ENCODE measurements around the gene SSBP3. TPM values are rescaled to one million over a fixed set of nuclear protein-coding genes. Genes with fewer than 3 reads are reported as not detected.
A peak's percentile ranks its signal among the peaks of the same experiment; 100 is the strongest.

The SSBP3 gene
- total RNA-seq, 4 donors from 2014 or later: 32.0 to 70.2 (median 60.3) TPM

- Histone ChIP-seq H3K4me3 (no peak overlapping the region), H3K27ac (no peak overlapping the region), H3K36me3 (no peaks in the 10 kb centered on the region), H3K27me3 (no peaks in the 10 kb centered on the region), H3K9me3 (no peaks in the 10 kb centered on the region), H3K4me1 (peaks cover 0 to 55% (median 6%) of the 10 kb centered on the region in 4 donors)
- 56 to 72% methylated on average over 10 of the region's 10 CpGs for WGBS, 2 donors
- no peak for DNase-seq (ENCODE audit: low spot score in 2 of 2)
- TF ChIP-seq CTCF (IDR thresholded peaks at IDR 0.05) (no peak), EP300 (IDR thresholded peaks at IDR 0.05) (no peak), POLR2A (IDR thresholded peaks at IDR 0.05) (no peak)
Measured at GRCh38 chr1:54364995-54365394, 41.2 kb downstream of the SSBP3 start.

DNA sequence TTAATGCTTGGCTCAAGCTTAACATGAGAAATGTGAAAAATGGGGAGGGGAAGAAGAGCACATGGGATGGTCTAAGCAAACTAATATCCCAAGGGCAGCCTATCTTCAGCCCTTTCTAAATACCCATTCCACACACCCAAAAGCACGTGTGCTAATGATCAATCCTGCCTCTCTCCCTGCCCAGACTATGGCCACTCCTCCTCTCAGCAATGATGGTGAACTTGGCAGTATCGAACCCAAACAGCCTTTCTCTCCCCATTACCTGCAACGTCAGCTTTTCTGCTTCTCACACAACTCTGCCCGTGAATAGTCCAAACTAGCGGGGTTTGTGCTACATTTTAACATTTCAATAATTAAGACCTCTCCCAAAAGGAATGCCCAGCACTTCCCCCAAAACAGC, 41.6 kb downstream of the SSBP3 start:
- peaks cover 0 to 58% (median 6%) of the 10 kb centered on the region in 4 donors for H3K4me1 ChIP-seq
- WGBS, 2 donors: 62 to 68% methylated on average over 5 of the region's 5 CpGs
- H3K27ac ChIP-seq: no peak overlapping the region
- TF ChIP-seq CTCF (IDR thresholded peaks at IDR 0.05) (no peak), POLR2A (IDR thresholded peaks at IDR 0.05) (no peak), EP300 (IDR thresholded peaks at IDR 0.05) (no peak)
- H3K4me3 ChIP-seq: no peak overlapping the region
- H3K36me3 ChIP-seq: no peaks in the 10 kb centered on the region
- DNase-seq (ENCODE audit: low spot score in 2 of 2): no peak
- no peaks in the 10 kb centered on the region for H3K27me3 ChIP-seq
- H3K9me3 ChIP-seq: no peaks in the 10 kb centered on the region

- DNase-seq (ENCODE audit: low spot score in 2 of 2): no peak
- Histone ChIP-seq H3K36me3 (no peaks in the 10 kb centered on the region), H3K4me1 (peaks cover 0 to 63% (median 8%) of the 10 kb centered on the region in 4 donors), H3K4me3 (no peak overlapping the region), H3K27me3 (no peaks in the 10 kb centered on the region), H3K9me3 (no peaks in the 10 kb centered on the region), H3K27ac (no peak overlapping the region)
- TF ChIP-seq CTCF (IDR thresholded peaks at IDR 0.05): no peak
- TF ChIP-seq EP300 (IDR thresholded peaks at IDR 0.05): no peak
- TF ChIP-seq POLR2A (IDR thresholded peaks at IDR 0.05): no peak
Measured at GRCh38 chr1:54363925-54364324, 42.3 kb downstream of the SSBP3 start.

DNA sequence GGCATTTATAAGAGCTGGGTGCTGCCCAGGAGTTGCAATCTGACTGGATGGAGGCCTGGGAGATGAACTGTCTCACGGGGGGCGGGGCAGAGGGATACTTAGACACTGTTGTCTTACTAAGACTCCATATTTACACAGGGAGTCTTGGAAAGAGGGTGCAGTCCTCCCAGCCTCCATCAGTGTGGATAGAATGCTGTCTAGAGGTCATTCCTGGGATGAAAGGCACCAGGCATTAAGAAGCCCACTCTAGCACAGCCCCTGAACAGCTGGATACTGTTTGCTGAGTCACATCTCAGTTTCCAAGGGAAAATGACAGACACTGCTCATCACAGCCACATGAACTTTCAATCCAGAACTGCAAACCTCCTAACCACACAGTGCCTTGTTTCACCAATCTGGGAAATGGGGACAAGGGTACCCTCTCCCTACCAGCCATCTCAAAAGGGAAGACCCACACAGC, 43.3 kb downstream of the SSBP3 start:
- TF ChIP-seq CTCF (IDR thresholded peaks at IDR 0.05): no peak
- TF ChIP-seq EP300 (IDR thresholded peaks at IDR 0.05): no peak
- TF ChIP-seq POLR2A (IDR thresholded peaks at IDR 0.05): no peak
- Histone ChIP-seq H3K4me1 (peaks cover 0 to 66% (median 8%) of the 10 kb centered on the region in 4 donors), H3K9me3 (no peaks in the 10 kb centered on the region), H3K27ac (no peak overlapping the region), H3K27me3 (no peaks in the 10 kb centered on the region), H3K4me3 (no peak overlapping the region), H3K36me3 (no peaks in the 10 kb centered on the region)
- 64 to 68% methylated on average over 2 of the region's 2 CpGs for WGBS, 2 donors
- no peak for DNase-seq (ENCODE audit: low spot score in 2 of 2)

GRCh38 chr1:54361342-54361741, 44.9 kb downstream of the SSBP3 start:
- DNase-seq (ENCODE audit: low spot score in 2 of 2): peak in 1 of 2 donors; percentile 33
- Histone ChIP-seq H3K4me1 (peaks cover 0 to 75% (median 12%) of the 10 kb centered on the region in 4 donors), H3K9me3 (no peaks in the 10 kb centered on the region), H3K27me3 (no peaks in the 10 kb centered on the region), H3K4me3 (no peak overlapping the region), H3K27ac (no peak overlapping the region), H3K36me3 (no peaks in the 10 kb centered on the region)
- TF ChIP-seq EP300 (IDR thresholded peaks at IDR 0.05): no peak
- no peak for TF ChIP-seq CTCF (IDR thresholded peaks at IDR 0.05)
- no peak for TF ChIP-seq POLR2A (IDR thresholded peaks at IDR 0.05)
- WGBS, 2 donors: 71 to 76% methylated on average over 12 of the region's 12 CpGs

Data from tibial nerve (tissue), 4 donors.